ENCODE measurements around the gene RNF223.
"Not testable (repeated sequence)": the region's sequence is repeated elsewhere in the genome, so short reads cannot be mapped to it uniquely, and the experiment has no call there.

The RNF223 gene

DNA sequence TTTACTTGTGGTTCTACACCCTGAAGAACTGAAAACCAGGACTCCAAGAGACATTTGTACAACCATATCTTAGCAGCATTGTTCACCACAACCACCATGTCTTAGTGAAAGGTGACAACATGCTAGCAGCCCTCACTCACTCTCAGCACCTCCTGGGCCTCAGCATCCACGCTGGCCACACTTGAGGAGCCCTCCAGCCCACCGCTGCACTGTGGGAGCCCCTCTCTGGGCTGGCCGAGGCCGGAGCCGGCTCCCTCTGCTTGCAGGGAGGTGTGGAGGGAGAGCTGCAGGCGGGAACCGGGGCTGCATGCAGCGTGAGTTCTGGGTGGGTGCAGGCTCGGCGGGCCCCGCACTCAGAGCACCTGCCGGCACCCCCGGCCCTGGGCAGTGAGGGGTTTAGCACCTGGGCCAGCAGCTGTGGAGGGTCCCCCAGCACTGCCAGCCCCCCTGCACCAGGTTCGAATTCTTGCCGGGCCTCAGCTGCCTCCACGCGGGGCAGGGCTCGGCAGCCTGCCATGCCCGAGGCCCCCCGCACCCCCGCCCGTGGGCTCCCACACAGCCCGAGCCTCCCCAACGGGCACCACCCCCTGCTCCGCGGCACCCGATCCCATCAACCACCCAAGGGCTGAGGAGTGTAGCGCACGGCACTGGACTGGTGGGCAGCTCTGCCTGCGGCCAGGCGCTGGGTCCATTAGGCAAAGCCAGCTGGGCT lies 32.6 kb upstream of the RNF223 start:
- DNase-seq (ENCODE audit: low read depth), result no peak
- no peak overlapping the region for H3K4me3 ChIP-seq (ENCODE audit: low read length)
- TF ChIP-seq, protein P1, sequence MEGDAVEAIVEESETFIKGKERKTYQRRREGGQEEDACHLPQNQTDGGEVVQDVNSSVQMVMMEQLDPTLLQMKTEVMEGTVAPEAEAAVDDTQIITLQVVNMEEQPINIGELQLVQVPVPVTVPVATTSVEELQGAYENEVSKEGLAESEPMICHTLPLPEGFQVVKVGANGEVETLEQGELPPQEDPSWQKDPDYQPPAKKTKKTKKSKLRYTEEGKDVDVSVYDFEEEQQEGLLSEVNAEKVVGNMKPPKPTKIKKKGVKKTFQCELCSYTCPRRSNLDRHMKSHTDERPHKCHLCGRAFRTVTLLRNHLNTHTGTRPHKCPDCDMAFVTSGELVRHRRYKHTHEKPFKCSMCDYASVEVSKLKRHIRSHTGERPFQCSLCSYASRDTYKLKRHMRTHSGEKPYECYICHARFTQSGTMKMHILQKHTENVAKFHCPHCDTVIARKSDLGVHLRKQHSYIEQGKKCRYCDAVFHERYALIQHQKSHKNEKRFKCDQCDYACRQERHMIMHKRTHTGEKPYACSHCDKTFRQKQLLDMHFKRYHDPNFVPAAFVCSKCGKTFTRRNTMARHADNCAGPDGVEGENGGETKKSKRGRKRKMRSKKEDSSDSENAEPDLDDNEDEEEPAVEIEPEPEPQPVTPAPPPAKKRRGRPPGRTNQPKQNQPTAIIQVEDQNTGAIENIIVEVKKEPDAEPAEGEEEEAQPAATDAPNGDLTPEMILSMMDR (conservative IDR thresholded peaks at IDR 0.05; ENCODE audit: low read length), result no peak

DNA sequence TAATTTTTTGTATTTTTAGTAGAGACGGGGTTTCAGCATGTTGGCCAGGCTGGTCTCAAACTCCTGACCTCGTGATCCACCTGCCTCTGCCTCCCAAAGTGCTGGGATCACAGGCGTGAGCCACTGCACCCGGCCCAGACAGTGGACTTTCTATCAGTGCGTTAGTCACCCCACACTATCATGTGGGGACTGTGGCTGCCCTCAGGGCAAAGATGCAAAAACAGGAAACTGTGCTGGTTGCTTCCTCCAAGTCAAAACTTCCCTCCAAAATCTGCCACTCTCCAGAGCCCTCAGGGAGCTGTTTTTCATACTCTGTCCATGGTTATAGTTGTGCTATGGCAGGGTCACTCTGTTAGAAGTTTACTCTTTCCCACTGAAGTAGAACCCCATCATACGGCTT lies 30.0 kb upstream of the RNF223 start:
- not testable (repeated sequence) for DNase-seq (ENCODE audit: low read depth)

DNA sequence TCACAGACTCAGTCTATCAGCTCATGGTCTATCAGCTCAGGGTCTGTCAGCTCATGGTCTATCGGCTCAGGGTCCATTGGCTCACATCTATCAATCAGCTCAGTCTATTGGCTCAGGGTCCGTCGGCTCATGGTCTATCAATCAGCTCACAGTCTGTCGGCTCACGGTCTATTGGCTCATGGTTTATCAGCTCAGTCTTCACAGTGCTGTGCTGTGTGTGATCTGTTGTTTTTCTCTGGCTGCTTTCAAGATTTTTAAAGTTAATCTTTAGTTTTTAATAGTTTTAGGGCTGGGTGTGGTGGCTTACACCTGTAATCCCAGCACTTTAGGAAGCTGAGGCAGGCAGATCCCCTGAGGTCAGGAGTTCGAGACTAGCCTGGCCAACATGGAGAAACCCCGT lies 27.4 kb upstream of the RNF223 start:
- DNase-seq (ENCODE audit: low read depth), result no peak
- TF ChIP-seq, protein P1 (conservative IDR thresholded peaks at IDR 0.05; ENCODE audit: low read length), result no peak
- no peak overlapping the region for H3K4me3 ChIP-seq (ENCODE audit: low read length)

More for the DNA sequence above, 30.0 kb upstream of the RNF223 start:
- not testable (repeated sequence) for H3K4me3 ChIP-seq (ENCODE audit: low read length)

DNA sequence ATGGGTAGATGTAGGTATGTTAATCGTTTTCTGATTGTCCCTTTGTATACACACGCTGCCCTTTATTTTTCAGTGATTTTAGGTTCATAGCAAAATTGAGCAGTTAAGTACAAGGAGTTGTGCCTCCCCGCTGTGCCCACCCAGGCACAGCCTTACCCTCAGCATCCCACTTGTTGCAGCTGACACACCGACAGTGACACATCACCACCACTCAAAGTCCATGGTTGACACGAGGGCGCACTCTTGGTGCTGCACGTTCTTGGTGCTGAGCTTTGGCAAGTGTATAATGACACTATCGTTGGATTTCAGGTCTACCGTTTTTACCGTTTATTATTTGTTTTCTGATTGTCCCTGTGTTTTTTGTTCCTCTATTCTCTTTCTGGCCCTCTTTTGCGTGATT lies 26.2 kb upstream of the RNF223 start:
- no peak for DNase-seq (ENCODE audit: low read depth)
- no peak overlapping the region for H3K4me3 ChIP-seq (ENCODE audit: low read length)
- TF ChIP-seq, protein P1 (conservative IDR thresholded peaks at IDR 0.05; ENCODE audit: low read length), result no peak

DNA sequence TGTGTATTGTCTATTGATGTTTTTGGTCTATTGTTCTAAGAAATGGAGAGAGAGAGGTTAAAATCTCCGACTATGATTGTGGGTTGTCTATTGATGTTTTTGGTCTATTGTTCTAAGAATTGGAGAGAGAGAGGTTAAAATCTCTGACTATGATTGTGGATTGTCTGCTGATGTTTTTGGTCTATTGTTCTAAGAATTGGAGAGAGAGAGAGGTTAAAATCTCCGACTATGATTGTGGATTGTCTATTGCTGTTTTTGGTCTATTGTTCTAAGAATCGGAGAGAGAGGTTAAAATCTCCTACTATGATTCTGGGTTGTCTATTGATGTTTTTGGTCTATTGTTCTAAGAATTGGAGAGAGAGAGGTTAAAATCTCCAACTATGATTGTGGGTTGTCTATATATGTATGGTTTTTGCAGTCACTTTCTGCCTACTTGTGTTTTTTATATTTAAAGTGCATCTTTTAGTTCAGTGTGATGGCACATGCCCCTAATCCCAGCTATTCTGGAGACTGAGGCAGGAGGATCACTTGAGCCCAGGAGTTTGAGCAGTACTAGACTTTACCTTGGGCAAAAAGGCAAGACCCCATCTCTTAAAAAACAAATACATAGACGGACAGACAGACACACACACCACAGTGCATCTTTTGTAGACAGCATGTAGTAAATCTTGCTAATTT lies 25.5 kb upstream of the RNF223 start:
- H3K4me3 ChIP-seq (ENCODE audit: low read length), result no peak overlapping the region
- TF ChIP-seq, protein P1 (conservative IDR thresholded peaks at IDR 0.05; ENCODE audit: low read length), result no peak
- DNase-seq (ENCODE audit: low read depth), result no peak

DNA sequence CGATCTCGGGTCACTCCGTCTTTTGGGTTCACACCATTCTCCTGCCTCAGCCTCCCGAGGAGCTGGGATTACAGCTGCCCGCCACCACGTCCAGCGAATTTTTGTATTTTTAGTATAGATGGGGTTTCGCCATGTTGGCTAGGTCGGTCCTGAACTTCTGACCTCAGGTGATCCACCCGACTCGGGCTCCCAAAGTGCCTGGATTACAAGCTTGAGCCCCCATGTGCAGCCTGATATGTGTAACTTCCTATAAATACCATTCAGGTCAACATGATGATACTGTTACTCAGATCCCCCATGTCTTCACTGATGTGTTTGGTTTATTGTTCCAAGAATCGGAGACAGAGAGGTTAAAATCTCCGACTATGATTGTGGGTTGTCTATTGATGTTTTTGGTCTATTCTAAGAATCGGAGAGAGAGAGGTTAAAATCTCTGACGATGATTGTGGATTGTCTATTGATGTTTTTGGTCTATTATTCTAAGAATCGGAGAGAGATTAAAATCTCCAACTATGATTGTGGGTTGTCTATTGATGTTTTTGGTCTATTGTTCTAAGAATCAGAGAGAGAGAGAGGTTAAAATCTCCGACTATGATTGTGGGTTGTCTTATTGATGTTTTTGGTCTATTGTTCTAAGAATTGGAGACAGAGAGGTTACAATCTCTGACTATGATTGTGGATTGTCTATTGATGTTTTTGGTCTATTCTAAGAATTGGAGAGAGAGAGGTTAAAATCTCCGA lies 24.7 kb upstream of the RNF223 start:
- no peak overlapping the region for H3K4me3 ChIP-seq (ENCODE audit: low read length)
- TF ChIP-seq, protein P1 (conservative IDR thresholded peaks at IDR 0.05; ENCODE audit: low read length), result no peak
- DNase-seq (ENCODE audit: low read depth), result no peak

DNA sequence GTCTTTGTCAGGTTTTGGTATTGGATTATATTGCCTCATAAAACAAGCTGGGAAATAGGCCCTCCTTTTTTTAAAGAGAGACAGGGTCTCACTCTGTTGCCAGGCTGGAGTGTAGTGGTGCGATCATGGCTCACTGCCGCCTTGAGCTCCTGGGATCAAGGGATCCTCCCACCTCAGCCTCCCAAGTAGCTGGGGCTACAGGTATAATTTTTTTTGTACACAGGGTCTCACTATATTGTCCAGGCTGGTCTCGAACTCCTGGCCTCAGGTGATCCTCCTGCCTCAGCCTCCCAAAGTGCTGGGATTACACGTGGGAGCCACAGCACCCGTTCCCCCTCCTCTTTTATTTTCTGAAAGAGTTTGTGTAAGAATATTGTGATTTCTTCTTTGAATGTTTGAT lies 22.0 kb upstream of the RNF223 start:
- not testable (repeated sequence) for H3K4me3 ChIP-seq (ENCODE audit: low read length); DNase-seq (ENCODE audit: low read depth)

DNA sequence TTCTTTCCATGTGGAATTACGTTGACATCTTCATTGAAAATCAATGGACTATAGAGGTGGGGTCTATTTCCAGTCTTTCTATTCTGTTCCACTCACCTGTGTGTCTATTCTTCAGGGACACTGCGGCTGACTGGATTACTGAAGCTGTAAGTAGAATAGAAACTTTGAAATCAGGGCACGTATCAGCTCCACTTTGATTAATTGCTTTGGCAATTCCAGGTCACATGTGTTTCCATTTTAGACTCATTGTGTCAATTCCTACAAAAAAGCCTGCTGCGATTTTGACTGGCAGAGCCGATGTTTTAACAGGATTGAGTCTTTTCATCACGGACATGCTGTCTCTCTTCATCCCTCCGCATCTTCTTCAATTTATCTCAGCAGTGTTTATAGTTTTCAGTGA lies 20.9 kb upstream of the RNF223 start:
- no peak overlapping the region for H3K4me3 ChIP-seq (ENCODE audit: low read length)
- TF ChIP-seq, protein P1 (conservative IDR thresholded peaks at IDR 0.05; ENCODE audit: low read length), result no peak
- no peak for DNase-seq (ENCODE audit: low read depth)
